NCI-H526 treated with DMSO at 0.1 percent for 48 hours (cell line): ENCODE results near the gene TGFBR3.

Experiments used
- DNase-seq: peaks from one replicate; lab custom pipeline; 2025; lab: John Stamatoyannopoulos, UW

The TGFBR3 gene

GRCh38 chr1:91885716-91886506 is at the start of gene TGFBR3:
Gene TGFBR3 (minus strand): TSS chr1:91886151. CDS start chr1:91861531, 24,620 bp downstream.
- DNase-seq, result peak; percentile 83

GRCh38 chr1:91929250-91929649 is 43.3 kb upstream of the TGFBR3 start:
- no peak for DNase-seq

GRCh38 chr1:91928026-91928425 is 42.1 kb upstream of the TGFBR3 start:
- DNase-seq, result no peak

- DNase-seq, result no peak
These were observed 39.9 kb upstream of the TGFBR3 start for GRCh38 chr1:91925644-91926435.

GRCh38 chr1:91924146-91924545 is 38.2 kb upstream of the TGFBR3 start:
- no peak for DNase-seq

- DNase-seq, result no peak
These were observed 34.0 kb upstream of the TGFBR3 start for GRCh38 chr1:91919962-91920361.

GRCh38 chr1:91916811-91917460 is 31.0 kb upstream of the TGFBR3 start:
- DNase-seq, result no peak

- DNase-seq, result no peak
These were observed 30.1 kb upstream of the TGFBR3 start for GRCh38 chr1:91916046-91916445.

GRCh38 chr1:91913018-91913417 is 27.1 kb upstream of the TGFBR3 start:
- no peak for DNase-seq

GRCh38 chr1:91912266-91912665 is 26.3 kb upstream of the TGFBR3 start:
- no peak for DNase-seq

- DNase-seq, result no peak
These were observed 15.3 kb upstream of the TGFBR3 start for GRCh38 chr1:91901231-91901630.

GRCh38 chr1:91900562-91900961 is 14.6 kb upstream of the TGFBR3 start:
- DNase-seq, result no peak

GRCh38 chr1:91897016-91897415 is 11.1 kb upstream of the TGFBR3 start:
- no peak for DNase-seq

- DNase-seq, result no peak
These were observed 10.0 kb upstream of the TGFBR3 start for GRCh38 chr1:91895832-91896556.

- DNase-seq, result no peak
These were observed 8.2 kb upstream of the TGFBR3 start for GRCh38 chr1:91894036-91894761.

- DNase-seq, result no peak
These were observed 6.0 kb upstream of the TGFBR3 start for GRCh38 chr1:91891969-91892368.

GRCh38 chr1:91891454-91891853 is 5.5 kb upstream of the TGFBR3 start:
- DNase-seq, result no peak

- DNase-seq, result no peak
These were observed 3.9 kb upstream of the TGFBR3 start for GRCh38 chr1:91889717-91890459.

- no peak for DNase-seq
These were observed 687 bp downstream of the TGFBR3 start for GRCh38 chr1:91885213-91885715.

- peak; percentile 81 for DNase-seq
These were observed 1.3 kb downstream of the TGFBR3 start for GRCh38 chr1:91884459-91885212.
